Astrocyte of the cerebellum (primary cell): ENCODE results near the gene RASGRP4.

Source experiments
- DNase-seq: peaks from one replicate; pipeline ENCODE4 v3.0.0-alpha.2; 2011; ENCODE audit warnings: low read depth
- H3K4me3 ChIP-seq: 2 replicates; pipeline ENCODE4 v1.5.1; 2011; ENCODE audit warnings: mild to moderate bottlenecking, low read depth, low read length, moderate library complexity
- in situ Hi-C: cut with HindIII; loops from 2 replicates; pipeline ENCODE4 v1.10.0; 2017; ENCODE audit warnings: low sequenced_read_pairs
- TF ChIP-seq, protein P1 (sequence below): IDR thresholded peaks from 2 replicates; pipeline ENCODE4 v1.5.1; 2012; ENCODE audit warnings: low read length, low read depth, moderate library complexity, mild to moderate bottlenecking; ENCODE audit errors: missing control alignments

Gene RASGRP4

DNA sequence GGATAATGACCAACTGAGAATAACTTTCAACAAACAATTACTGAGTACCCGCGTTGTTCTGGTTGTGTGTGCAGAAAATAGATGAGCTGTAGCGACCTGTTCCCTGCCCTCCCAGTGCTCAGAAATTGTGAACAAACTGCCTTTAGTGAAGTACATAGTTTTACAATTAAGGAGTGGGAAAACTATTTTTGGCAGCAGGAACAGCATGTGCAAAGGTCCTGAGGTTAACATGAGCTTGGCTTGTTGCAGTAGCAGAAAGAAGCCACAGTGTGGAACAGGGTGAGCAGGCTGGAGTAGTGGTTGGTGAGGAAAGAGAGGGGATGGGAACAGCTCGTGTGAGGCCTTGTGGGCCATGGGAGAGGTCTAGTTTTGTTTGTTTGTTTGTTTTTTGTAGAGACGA is 23.5 kb upstream of the RASGRP4 start:
- no peak overlapping the region for H3K4me3 ChIP-seq
- in situ Hi-C loops = no loop called here
- DNase-seq = no peak
- TF ChIP-seq, protein P1, sequence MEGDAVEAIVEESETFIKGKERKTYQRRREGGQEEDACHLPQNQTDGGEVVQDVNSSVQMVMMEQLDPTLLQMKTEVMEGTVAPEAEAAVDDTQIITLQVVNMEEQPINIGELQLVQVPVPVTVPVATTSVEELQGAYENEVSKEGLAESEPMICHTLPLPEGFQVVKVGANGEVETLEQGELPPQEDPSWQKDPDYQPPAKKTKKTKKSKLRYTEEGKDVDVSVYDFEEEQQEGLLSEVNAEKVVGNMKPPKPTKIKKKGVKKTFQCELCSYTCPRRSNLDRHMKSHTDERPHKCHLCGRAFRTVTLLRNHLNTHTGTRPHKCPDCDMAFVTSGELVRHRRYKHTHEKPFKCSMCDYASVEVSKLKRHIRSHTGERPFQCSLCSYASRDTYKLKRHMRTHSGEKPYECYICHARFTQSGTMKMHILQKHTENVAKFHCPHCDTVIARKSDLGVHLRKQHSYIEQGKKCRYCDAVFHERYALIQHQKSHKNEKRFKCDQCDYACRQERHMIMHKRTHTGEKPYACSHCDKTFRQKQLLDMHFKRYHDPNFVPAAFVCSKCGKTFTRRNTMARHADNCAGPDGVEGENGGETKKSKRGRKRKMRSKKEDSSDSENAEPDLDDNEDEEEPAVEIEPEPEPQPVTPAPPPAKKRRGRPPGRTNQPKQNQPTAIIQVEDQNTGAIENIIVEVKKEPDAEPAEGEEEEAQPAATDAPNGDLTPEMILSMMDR = no peak

DNA sequence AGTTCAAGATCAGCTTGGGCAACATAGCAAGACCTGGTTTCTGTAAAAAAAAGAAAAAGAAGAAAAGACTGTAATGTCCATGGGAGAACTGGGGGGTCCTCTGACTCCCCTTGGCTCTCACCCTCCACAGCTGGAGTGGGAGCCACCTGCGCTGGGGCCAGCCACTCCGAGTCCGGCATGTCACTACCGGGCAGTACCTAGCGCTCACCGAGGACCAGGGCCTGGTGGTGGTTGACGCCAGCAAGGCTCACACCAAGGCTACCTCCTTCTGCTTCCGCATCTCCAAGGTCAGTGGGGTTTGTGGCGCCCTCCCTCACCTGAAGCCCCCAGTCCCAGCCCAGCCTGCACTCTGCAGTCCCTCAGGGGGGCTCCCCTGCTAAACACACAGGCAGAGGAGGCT is 22.2 kb upstream of the RASGRP4 start:
- no peak overlapping the region for H3K4me3 ChIP-seq
- TF ChIP-seq, protein P1 = no peak
- in situ Hi-C loops = no loop called here
- no peak for DNase-seq

DNA sequence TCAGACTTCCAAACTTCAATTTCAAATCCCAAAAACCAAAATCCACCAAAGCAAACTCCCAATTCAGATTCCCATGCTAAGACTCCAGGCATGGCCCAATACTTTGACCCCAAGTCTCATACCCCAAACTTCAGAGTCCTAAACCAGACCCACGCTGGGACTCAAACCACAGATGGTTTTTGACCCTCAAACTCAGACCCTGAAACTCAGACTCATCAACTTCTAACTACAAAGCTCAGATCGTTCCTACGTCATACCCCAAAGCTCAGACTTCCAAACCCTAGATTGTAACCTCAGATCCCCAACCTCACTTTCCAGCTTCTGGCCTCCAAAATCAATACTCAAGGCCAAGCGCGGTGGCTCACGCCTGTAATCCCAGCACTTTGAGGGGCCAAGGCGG is 19.3 kb upstream of the RASGRP4 start:
- no peak overlapping the region for H3K4me3 ChIP-seq
- DNase-seq = no peak
- TF ChIP-seq, protein P1 = no peak
- in situ Hi-C loops = no loop called here

DNA sequence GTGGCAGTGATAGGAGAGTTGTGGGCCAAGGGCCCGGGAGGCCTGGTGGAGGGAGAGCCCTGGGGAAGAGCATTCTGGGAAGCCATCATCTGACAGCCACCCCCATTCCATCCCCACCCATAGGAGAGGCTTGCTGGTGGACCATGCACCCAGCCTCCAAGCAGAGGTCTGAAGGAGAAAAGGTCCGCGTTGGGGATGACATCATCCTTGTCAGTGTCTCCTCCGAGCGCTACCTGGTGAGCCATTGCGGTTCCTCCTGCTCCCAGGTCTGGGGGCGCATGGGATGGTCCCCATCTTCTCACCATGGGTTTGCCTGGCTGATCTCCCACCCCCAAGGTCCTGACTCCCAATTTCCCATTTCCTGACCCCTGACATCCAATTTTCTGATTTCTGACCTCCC is 18.0 kb upstream of the RASGRP4 start:
- DNase-seq = no peak
- in situ Hi-C loops = no loop called here
- TF ChIP-seq, protein P1 = no peak
- H3K4me3 ChIP-seq = no peak overlapping the region

DNA sequence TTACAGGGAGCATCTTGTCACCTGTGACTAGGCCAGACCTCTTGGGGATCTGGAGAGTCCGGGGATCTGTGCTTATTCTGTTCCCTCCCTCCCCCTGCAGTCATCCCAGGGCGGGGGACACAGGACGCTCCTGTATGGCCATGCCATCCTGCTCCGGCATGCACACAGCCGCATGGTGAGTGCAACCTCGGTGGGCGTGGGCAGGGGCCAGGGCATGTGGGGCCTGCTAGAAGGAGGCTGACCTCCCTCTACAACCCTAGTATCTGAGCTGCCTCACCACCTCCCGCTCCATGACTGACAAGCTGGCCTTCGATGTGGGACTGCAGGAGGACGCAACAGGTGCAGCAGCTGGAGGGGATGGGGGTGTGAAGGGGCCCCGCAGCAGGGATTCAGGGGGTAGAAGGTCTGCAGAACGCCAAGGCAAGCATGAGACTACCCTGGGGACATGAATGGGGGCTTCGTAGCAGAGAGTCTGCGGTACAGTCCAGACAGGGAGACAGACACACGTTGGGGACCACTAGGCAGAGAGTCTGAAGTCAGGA is 17.5 kb upstream of the RASGRP4 start:
- in situ Hi-C loops = no loop called here
- DNase-seq = no peak
- no peak overlapping the region for H3K4me3 ChIP-seq
- TF ChIP-seq, protein P1 = no peak

DNA sequence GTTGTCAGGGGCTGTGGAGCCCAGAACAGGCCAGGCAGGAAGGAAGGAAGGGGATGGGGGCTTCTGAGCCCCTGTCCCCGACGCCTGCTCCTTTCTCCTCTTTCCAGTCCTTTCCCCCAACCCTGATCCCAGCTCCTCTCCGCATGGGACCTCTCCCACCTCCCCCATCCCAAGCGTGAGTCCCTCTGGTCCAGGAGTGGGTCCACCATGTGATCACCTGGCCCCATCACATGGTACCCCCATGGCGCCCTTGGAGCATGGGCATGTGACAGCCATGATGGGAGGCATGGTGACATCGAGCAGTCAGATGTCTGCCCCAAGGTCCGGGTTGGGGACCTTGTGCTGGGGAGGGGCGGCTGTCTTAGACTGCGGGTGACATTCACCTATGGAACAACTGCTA is 16.7 kb upstream of the RASGRP4 start:
- H3K4me3 ChIP-seq = no peak overlapping the region
- no peak for DNase-seq
- in situ Hi-C loops = no loop called here
- TF ChIP-seq, protein P1 = no peak
